HG02678 (cell line): ENCODE measurements around the gene MYL6B.
A peak's percentile ranks its signal among the peaks of the same experiment; 100 is the strongest.
"Not testable (repeated sequence)": the region's sequence is repeated elsewhere in the genome, so short reads cannot be mapped to it uniquely, and the experiment has no call there.

ENCODE experiments used
- ATAC-seq: cut with Tn5 transposase; IDR thresholded peaks from one replicate; pipeline ENCODE4 v1.9.1; 2021; ENCODE audit warnings: mild to moderate bottlenecking, moderate library complexity; ENCODE audit not compliant: unreplicated experiment

MYL6B gene

DNA sequence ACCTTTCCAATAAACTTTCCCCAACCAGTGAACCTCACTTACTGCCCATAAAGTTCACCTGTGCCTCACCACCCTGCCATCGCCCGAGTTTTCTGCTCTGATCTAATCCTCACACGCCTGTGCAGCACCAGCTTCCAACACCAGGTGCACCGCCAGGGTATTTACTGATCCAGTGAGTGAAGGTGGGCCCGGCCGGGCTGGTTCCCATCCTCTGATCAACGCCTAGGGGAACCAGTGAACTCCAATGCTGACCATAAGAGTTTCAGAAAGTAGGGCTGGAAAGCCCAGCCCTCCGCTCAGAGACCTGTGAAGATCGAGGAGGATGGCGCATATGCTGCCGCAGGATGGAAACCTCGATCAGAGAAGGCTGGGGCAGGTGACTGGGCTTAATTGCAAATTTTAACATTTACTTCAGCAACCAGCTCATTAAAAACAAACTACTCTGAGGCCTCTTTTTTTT lies 685 bp upstream of the MYL6B start:
- peak; percentile 50 for ATAC-seq

DNA sequence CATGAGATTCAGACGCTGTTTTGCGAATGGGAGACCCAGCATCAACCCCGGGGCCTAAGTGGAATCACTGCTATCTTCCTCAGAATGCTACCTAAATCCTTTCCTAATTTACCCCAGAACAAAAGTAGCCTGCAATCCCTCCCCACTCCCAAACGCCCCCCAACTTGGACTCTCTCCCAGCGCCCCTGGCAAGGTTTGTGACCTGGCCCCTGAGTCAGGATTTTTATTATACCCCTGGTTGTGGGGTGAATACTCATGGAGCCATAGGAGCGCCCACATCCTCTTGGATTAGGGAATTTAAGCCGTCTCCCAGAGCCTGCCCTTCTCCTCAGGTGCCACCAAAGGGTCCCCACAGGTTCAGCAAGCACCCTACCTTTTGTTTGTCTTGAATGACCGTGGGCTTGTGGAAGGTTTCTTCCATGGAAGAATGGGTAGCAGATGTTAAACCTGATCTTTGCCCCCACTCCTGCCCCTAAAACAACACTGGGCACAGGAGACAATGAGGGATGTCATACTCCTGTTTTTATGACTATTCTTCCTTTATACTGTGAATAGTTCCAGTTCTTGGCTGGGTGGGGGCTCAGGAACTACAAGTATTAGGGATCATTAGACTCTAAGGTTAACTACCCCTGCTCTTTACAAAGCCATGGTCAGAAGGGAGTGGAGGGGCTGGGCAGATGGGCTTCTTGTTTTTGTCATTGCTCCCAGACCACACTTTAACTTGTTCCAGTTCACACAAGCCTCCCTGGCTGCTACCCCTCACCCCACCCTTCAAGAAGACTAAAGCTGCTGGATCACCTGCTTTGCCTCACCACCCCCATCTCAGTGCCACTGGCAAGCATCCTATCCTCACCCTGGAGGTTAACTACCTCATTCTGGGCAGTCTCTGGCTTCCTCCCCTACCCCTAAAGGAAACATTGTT lies 630 bp downstream of the MYL6B start:
- ATAC-seq: no peak

DNA sequence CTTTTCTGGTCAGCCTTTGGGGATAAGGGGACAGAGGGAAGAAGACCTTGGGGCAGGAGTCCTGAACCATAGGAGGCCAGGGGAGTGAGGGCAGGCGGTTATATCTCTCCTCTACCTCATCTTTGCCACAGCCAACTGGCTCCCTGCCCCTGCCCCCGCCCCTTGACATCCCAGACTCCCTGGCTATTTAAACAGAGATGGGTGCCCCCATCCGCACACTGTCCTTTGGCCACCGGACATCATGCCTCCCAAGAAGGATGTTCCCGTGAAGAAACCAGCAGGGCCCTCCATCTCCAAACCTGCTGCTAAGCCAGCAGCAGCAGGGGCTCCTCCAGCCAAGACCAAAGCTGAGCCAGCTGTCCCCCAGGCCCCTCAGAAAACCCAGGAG lies 1.3 kb downstream of the MYL6B start:
- no peak for ATAC-seq

DNA sequence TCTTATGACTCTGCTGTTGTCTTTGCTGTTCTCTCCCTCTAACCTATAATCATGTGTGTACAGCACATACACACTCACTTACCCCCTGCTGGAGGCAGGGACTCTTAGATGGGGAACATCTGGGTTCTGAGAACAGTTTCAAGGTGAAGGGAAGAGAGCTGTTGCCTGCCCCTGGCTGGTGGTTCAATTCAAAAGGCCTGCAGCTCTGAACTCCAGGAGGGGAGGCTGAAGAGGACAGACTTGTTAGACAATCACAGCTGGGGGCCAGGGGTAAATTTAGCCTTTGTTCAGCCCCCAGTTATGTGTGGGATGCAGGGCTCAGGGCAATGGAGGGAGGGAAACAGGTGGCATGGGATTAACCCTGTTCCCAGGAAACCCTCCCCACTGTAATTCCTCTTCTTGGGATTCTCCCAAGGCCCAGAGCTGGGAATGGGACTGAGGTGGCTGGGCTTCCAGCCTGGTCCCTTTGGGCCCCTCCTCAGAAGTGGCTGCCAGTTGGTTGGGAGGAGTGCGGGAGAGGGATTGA lies 1.9 kb downstream of the MYL6B start:
- no peak for ATAC-seq

DNA sequence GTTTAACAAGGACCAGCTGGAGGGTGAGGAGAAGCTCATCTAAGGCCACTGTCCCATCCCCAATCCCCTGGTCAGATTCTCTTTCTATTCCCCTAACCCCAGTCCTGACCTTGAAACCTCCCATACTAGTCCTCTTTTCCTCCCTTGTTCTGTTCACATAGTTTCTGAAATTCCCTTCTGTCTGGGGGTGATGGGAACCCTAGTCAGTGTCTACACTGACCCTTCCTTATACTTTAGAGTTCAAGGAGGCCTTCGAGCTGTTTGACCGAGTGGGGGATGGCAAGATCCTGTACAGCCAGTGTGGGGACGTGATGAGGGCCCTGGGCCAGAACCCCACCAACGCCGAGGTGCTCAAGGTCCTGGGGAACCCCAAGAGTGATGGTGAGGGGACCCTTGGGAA lies 2.4 kb downstream of the MYL6B start:
- no peak for ATAC-seq

DNA sequence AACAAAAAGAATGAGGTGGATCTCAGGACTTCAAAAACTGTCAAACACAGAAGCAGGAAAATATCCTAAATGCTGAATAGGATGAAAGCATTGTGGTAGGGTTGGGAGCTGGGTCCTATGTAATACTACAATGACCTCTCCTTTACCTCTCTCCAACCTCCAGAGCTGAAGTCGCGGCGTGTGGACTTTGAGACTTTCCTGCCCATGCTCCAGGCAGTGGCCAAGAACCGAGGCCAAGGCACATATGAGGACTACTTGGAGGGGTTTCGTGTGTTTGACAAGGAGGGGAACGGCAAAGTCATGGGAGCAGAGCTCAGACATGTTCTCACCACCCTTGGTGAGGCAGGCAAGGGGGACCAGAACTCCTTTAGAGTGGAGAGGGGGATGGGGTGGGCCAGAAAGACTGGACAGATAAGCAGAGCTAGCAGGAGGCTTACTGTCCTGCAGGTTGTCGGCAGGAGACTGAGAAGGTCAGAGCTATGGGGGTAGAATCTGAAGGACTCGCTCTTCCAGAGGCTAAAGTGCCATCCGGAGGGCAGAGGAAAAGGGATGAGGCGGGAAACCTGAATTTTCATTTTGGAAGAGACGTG lies 3.0 kb downstream of the MYL6B start:
- no peak for ATAC-seq

DNA sequence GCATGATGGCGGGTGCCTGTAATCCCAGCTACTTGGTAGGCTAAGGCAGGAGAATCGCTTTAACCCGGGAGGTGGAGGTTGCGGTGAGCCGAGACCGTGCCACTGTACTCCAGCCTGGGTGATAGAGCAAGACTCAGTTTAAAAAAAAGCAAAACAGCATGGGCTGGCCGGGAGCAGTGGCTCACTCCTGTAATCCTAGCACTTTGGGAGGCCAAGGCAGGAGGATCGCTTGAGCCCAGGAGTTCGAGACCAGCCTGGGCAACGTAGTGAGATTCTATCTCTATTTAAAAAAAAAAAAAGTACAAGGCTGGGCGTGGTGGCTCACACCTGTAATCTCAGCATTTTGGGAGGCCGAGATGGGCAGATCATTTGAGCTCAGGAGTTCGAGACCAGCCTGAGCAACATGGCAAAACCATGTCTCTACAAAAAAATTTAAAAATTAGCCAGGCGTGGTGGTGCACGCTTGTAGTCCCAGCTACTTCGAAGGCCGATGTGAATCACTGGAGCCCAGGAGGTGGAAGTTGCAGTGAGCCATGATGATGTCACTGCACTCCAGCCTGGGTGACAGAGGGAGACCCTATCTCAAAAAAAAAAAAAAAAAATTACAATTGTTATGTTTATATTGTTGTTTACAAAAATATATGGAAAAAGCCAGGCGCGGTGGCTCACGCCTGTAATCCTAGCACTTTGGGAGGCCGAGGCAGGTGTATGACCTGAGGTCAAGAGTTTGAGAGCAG lies 4.2 kb downstream of the MYL6B start:
- not testable (repeated sequence) for ATAC-seq

DNA sequence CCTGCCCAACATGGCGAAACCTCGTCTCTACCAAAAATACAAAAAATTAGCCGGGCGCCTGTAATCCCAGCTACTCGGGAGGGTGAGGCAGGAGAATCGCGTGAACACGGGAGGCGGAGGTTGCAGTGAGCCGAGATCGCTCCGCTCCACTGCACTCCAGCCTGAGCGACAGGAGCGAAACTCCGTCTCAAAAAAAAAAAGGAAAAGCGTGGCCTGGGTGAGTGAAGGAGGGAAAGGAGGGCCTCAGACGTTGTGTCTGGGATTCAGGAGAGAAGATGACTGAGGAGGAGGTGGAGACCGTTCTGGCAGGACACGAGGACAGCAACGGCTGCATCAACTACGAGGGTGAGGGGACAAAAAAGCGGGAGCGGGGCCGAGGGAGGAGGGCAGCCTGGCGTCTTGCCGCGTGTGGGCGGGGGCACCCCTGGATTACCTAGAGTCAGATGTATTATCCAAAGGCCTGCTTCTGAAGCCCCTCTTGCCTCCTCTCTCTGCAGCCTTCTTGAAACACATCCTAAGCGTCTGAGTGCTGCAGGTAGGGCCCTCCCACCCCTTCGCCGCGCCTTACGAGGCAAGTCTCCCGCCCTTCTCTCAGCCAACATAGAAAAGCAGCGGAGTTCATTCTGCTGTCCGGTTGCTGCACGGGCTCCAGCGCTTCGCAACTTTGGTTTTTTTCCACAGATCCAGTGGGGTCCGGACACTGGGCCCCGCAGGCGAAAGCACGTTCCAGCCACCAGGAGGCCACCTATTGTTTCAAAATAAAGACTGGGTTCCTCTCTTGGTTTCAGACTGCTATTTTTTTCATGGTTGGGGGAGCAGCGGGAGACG lies 5.0 kb downstream of the MYL6B start:
- ATAC-seq: peak; percentile 34

DNA sequence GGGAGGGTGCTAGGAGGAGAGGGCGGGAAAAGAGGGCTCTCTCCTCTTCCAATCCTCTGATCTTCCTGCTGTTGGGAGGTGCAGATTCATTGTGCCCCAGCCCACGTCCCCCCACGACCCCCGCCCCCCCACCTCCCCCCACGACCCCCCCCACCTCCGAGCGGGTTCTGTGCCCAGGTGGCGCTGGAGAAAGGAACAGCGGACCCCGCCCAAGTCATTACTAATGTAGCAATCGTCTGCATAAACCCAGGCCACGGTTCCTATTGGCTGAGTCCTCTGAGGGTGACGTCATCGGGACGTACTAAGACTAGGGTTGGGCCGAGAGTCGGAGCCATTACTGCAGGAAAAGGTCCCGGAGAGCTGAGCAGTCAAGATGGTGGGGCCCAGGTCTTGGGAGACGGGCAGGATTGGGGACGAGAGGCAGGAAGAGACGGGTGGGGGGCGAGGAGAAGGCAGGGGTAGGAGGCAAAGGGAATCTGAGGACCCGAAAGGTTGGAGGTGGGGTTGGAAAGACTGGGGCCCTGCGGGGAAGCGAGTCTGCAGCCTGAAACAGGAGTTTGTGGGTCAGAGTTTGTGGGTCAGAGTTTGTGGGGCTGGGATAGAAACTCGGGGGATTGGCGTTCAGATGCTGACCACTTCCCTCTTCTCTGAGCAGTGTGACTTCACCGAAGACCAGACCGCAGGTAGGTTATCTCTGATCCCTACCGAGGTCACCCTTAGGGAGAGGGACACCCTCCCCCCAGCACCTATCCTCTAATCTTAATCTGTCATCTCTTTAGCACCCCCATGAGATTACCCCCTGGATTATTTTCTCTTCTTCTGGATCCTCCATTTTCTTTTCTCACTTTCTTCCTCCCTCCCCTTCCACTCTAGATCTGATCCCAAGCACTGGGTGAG lies 5.9 kb downstream of the MYL6B start, which contains the start of gene MYL6:
MYL6 (plus strand) TSS at position 331 of the 897 bp plus-strand sequence; CDS start at position 374, 43 bp downstream.
- peak; percentile 88 for ATAC-seq

DNA sequence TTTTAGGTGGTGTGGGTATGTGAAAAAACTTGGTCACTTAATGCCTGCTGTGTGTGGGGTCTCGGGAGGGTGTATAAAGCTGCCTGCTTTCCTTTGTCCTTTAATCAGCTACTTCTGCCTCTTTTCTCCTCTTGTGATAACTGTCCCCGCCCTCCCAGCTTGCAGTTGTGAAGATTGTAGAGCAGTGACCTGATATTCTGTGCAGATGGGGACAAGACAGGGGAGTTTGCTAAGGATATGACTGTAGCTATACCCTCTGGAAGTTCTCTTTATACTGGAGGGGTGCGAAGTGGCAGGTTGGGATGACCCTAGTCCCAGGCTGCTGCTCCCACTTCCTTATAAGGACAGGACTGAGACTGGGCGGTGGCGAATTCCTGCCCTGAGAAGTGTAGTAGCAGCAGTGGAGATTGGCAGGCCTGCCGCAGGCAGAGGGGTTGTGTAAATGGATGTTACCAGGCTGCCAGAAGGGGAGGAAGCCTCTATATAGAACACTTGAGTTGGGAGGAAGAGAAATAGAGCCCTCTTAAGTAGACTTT lies 6.6 kb downstream of the MYL6B start:
- ATAC-seq: no peak

DNA sequence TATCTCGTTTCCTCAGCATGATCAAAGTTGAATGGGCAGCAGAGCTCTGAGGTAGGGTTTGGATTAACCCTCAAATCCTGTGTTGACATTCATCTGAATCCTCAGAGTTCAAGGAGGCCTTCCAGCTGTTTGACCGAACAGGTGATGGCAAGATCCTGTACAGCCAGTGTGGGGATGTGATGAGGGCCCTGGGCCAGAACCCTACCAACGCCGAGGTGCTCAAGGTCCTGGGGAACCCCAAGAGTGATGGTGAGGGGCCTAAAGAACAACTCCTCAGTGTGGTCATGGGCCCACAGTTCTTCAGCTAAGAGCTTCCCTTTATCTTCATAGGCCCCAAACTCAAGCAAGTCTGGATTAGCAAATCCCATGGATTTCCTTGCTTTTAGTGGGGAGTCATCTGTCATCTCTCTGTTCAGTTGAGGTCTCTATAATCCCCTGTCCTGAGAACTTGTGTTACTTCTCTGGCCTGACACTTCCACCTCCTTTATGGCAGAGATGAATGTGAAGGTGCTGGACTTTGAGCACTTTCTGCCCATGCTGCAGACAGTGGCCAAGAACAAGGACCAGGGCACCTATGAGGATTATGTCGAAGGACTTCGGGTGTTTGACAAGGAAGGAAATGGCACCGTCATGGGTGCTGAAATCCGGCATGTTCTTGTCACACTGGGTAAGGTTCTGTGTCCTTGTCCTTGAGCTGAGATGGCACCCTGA lies 7.2 kb downstream of the MYL6B start:
- ATAC-seq: no peak

DNA sequence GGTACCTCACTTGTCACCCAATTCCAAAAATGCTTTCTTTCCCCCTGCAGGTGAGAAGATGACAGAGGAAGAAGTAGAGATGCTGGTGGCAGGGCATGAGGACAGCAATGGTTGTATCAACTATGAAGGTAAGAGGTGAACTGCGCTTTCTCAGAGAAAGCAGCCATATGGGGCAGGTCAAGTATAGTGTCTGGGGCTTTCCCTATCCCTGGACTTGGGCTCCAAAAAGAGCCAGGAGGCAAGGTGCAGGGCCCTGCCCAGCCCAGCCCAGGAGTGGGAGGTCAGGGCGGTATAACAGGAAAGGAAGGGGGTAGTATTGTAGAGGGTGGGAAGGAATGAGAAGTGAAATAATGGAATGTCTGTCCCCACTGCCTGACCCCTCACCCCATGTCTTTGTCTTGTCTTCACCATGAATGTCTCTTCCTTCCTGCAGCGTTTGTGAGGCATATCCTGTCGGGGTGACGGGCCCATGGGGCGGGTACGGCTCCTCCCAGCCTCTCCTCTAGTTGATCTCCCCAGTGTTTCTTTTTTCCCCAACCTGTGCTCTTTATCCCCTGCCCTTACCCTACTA lies 7.9 kb downstream of the MYL6B start:
- no peak for ATAC-seq

DNA sequence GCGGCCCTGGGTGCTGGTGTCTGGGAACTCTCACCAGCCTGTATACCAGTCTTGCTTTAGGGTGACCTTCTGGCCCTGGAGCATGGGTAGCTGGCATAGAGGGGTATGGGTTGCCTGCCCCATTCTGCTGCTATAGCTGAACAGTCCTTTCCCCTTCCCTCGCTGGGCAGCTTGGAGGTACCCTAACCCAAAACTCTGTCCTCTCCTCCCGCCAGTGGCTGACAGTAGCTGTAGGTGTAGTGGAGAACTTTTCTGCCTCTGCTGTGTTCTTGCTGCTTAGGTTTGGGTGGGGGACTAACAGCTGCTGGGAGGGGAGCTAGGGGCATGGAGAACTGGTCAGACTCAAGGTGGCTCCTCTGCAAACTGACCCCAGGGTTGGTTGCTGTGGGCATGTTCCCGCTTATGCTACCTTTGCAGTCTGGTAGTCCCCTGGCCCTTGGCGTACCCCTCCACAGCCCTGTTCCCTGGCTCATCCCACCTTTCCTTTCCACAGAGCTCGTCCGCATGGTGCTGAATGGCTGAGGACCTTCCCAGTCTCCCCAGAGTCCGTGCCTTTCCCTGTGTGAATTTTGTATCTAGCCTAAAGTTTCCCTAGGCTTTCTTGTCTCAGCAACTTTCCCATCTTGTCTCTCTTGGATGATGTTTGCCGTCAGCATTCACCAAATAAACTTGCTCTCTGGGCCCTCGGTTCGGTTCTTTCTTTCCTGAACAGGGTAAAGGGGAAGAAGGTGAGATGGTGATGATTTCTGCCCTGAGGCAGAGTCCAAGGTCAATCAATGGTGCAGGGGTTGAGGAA lies 8.7 kb downstream of the MYL6B start:
- ATAC-seq: no peak

DNA sequence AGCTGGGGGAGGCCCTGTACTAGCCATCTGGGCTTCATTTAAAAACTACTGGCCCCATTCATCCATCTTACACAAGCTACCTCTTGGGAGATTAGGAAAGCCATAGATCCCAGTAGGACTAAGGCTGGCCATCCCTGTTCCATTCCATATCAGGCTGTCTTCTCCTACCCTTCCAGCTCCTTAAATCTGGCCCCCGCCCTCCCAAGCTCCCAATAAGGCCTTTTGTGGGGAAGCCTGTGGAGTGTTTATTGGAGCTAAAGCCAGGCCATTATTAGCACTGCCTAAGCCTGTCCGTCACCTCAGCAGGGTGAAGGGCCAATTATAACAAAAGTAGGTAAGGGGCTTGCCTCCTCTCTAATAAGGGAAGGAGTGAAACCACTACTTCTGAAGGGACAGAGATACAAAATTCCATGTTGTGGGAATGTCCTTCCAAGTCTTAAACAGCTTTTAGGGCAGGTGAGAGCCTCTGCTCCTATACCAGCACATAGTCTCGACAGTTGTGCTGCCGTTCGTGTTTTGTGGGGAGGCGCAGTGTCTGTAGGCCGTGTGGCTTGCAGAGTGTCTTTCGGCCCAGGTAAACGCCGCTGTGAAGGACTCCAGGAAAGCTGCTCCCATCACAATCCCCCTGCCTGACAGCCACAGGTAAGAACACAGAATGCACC lies 9.4 kb downstream of the MYL6B start:
- no peak for ATAC-seq

DNA sequence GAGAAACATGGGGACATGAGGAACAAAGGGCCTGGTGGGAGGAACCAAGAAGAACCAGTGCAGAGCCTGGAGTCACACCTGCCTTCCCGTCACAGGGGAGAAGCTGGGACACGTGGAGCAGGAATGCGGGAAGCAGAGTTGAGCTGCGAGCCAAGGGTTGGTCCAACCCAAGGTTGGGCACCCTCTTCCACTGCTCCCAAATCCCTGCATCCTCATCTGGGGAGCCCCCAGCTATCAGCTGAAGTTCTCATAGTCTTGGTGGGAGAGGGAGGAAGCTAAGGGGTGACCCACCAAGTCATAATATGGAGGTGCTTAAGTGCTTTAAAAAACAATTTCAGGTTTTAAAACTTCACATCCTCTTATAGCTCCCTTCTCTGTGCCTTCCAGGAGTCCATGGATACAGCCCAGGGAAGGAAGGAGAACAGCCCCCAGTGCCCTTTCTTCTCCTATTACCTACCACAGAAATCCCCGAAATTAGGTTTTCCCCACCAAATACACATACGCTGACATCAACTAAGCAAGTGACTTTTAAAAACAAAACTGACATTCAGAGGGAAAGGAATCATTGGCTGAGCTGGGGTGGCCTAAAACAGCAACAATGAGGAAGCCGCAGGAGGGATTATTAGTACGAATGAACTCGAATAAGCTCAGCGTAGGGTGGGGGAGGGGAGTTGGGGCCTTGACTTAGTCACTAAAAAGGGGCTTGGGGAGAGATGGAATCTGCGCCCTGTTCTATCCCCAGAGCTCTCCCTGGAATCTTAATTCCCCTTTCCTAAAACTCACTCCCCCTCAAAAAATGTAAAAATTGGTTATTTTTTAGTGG lies 10.3 kb downstream of the MYL6B start:
- no peak for ATAC-seq
